Right lung (tissue), 5 donors: ENCODE results near the gene KLF7. TPM values are rescaled to one million over a fixed set of nuclear protein-coding genes. Genes with fewer than 3 reads are reported as not detected.

Experiments
- DNase-seq, 2 donors: peaks; one replicate each; pipeline ENCODE4 v3.0.0-alpha.2; 2013
- polyA plus RNA-seq, 5 donors: library from polyadenylated mRNA; unstranded; fragments of 120-200 nt; gene quantifications; one replicate each; pipeline versions ENCODE4 v1.2.1 to v1.2.3, GENCODE V29; 2013; ENCODE audit warnings: inconsistent platforms in 1 of 5, low replicate concordance in 1 of 5; ENCODE audit not compliant: insufficient read length in 5 of 5, insufficient read depth in 1 of 5

The KLF7 gene
- polyA plus RNA-seq, 5 donors: 12.9 to 19.6 (median 17.5) TPM

- DNase-seq: no peak
Observed at GRCh38 chr2:207151048-207151447, 14.7 kb downstream of the KLF7 start.

DNA sequence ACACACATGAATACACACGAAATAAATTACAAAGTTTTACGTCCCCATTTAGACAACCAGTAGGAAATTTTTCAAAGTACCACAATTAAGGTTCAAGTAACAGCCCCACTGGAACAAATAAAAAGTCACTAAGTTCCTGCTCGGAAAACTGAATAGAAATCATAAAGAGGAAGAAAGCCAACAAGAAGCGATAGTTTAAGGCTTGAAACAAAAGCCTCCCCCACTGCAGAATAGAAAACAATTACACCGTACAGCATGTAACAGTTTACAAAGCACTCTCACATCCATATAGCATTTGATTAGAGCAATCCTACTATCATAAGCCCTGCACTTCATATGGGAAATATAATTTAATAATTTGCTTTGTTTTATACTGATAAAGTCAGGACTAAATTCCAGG lies 15.5 kb downstream of the KLF7 start:
- no peak for DNase-seq

- DNase-seq: no peak
Observed at GRCh38 chr2:207149249-207150213, 16.2 kb downstream of the KLF7 start.

- DNase-seq: no peak
Observed at GRCh38 chr2:207148020-207148419, 17.7 kb downstream of the KLF7 start.

GRCh38 chr2:207144173-207144785 lies 21.5 kb downstream of the KLF7 start:
- DNase-seq: no peak

GRCh38 chr2:207143215-207144172 lies 22.3 kb downstream of the KLF7 start:
- peak; percentile 70 to 71 for DNase-seq

GRCh38 chr2:207142461-207142860 lies 23.3 kb downstream of the KLF7 start:
- DNase-seq: no peak

DNA sequence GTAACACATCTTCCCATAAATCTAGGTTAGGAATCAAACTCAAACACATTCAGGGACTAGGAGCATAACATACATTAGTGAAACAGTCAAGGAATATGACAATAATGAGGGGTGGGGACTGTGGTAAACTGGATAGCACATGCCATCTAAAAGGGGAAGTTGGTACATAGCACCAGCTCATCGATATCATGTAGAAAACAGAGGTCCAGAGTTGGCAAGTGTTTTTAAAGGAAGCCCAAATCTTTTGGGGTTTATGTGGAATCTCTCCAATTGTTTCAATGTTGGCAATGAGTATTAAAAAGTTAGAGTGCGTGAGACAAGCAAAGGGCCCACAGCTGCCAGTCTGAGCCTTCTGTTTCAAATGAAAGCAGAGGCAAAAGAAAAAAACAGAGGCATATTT lies 24.4 kb downstream of the KLF7 start:
- DNase-seq: no peak

DNA sequence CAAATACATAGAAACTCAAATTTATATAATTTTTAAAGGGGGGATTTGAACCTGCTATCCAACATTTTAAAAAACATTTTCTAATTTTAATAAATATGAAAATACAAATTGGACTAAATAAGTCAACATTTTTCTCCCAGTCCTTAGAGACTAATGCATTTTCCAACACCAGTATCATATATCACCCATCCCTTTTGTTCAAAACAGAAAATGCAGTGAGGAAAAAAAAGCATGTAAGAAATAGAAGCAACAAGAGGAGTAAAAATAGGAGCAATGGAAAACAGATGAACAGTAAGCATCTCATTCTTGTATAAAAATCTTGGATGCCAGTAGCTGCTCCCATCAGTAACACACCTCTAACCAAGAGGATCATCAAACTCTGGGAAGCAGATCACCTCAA lies 25.5 kb downstream of the KLF7 start:
- no peak for DNase-seq

GRCh38 chr2:207139552-207139951 lies 26.2 kb downstream of the KLF7 start:
- DNase-seq: no peak

GRCh38 chr2:207138627-207139297 lies 27.0 kb downstream of the KLF7 start:
- no peak for DNase-seq

- DNase-seq: no peak
Observed at GRCh38 chr2:207137596-207138337, 28.0 kb downstream of the KLF7 start.

GRCh38 chr2:207136874-207137273 lies 28.9 kb downstream of the KLF7 start:
- no peak for DNase-seq

GRCh38 chr2:207135801-207136457 lies 29.8 kb downstream of the KLF7 start:
- no peak for DNase-seq

- no peak for DNase-seq
Observed at GRCh38 chr2:207135340-207135739, 30.4 kb downstream of the KLF7 start.

GRCh38 chr2:207133820-207134519 lies 31.8 kb downstream of the KLF7 start:
- DNase-seq: peak; percentile 46 to 55

GRCh38 chr2:207133458-207133819 lies 32.3 kb downstream of the KLF7 start:
- DNase-seq: no peak

DNA sequence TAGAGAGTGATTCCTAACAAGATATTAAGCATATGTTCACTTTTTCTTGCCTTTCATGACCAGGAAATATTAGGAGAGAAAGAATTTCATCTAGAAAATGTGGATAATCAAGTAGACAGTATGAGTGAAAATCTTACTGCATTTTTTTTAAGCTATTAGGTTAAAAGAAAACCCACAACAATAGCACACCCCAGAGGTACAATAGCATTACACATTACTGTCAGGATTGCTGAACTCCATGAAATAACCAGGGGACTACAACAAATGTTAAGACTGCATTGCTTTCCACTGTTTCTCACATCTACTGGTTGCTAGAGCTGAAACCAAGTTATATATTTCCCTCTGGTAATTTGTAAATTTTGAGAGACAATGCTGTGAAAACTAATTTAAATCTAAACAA lies 33.7 kb downstream of the KLF7 start:
- no peak for DNase-seq

DNA sequence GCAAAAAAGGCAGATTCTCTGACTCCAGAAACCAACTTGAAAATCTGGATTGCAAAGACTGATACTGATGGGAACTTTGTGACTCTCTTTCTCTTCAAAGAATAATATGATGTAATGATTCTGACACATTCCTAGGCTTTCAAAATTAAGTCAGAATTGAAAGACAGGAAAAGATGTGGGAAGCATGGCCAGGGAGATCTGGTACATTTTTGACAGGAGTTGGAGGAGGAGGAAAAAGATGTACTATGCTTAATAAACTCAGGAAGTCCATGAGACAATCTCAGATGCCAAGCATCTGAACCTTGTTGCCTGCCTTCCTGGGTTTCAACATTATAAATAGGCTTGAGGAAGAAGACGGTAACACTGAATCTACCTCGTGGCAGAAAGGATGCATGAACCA lies 34.2 kb downstream of the KLF7 start:
- DNase-seq: no peak
